ENCODE measurements around the gene CDC25B.

GRCh38 chr20:3821996-3822395 lies 25.9 kb downstream of the CDC25B start:
- TF ChIP-seq CTCF (IDR thresholded peaks at IDR 0.05; ENCODE audit: extremely low read depth in 1 of 2, insufficient read depth in 1 of 2, low read depth in 1 of 2, low read length in 2 of 2) (no peak), EZH2 (IDR thresholded peaks at IDR 0.05; ENCODE audit: borderline replicate concordance, low read depth, low read length, severe bottlenecking) (no peak), POLR2AphosphoS5 (IDR thresholded peaks at IDR 0.05; ENCODE audit: insufficient read depth, low read depth, low read length) (no peak), GATA2 (IDR thresholded peaks at IDR 0.05; ENCODE audit: insufficient read depth, insufficient read length, low read depth, low read length) (no peak), MYC (IDR thresholded peaks at IDR 0.05; ENCODE audit: low read depth, low read length) (no peak), POLR2A (IDR thresholded peaks at IDR 0.05; ENCODE audit: low read depth, low read length) (no peak)
